Measurements from ENCODE around the gene VWA8.

DNA sequence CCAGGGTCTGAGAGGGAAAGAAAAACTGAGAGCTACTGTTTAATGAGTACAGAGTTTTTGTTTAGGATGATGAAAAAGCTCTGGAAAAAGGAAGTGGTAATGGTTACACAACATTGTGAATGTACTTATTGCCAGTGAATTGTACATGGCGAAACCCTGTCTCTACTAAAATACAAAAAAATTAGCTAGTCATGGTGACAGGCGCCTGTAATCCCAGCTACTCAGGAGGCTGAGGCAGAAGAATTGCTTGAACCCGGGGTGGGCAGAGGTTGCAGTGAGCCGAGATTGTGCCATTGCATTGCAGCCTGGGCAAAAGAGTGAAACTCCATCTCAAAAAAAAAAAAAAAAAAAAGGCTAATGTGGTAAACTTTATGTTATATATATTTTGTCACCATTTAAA is 96.3 kb downstream of the VWA8 start:
- TF ChIP-seq CTCF (IDR thresholded peaks at IDR 0.05 in 8 of 11, conservative IDR thresholded peaks at IDR 0.05 in 3 of 11) (no peak), POLR2AphosphoS5 (IDR thresholded peaks at IDR 0.05) (no peak)
